Gastrocnemius medialis (tissue), 4 donors: Measurements from ENCODE around the gene TSC2. TPM values are rescaled to one million over a fixed set of nuclear protein-coding genes. Genes with fewer than 3 reads are reported as not detected.

ENCODE experiments used
- ATAC-seq, 2 donors: fragments of 150-250 bp; one replicate each; pipeline ENCODE4 v1.9.1; 2016
- DNase-seq, 2 donors: peaks; one replicate each; pipeline ENCODE4 v3.0.0-alpha.2; 2019
- H3K27ac ChIP-seq, 4 donors: fragments of 200-600 bp; sonication (generic); 1 replicate in 1 of 4; 2 replicates in 3 of 4; pipeline ENCODE4 v1.5.1; 2016 to 2018; ENCODE audit warnings: mild to moderate bottlenecking in 2 of 4, moderate library complexity in 1 of 4
- H3K27me3 ChIP-seq, 3 donors: fragments of 200-600 bp; sonication (generic) in 2 of 3; 1 replicate in 1 of 3; 2 replicates in 2 of 3; pipeline versions ENCODE4 v1.5.1 to v1.6.0; 2016 to 2019; ENCODE audit warnings: mild to moderate bottlenecking in 1 of 3, moderate library complexity in 1 of 3
- H3K36me3 ChIP-seq, 2 donors: fragments of 200-600 bp; sonication (generic) in 1 of 2; one replicate each; pipeline ENCODE4 v1.5.1; 2017 to 2018
- H3K4me1 ChIP-seq, 2 donors: fragments of 200-600 bp; sonication (generic) in 1 of 2; one replicate each; pipeline ENCODE4 v1.5.1; 2016 to 2017; ENCODE audit warnings: mild to moderate bottlenecking in 2 of 2
- H3K4me3 ChIP-seq, 4 donors: fragments of 200-600 bp; sonication (generic) in 3 of 4; 1 replicate in 1 of 4; 2 replicates in 3 of 4; pipeline ENCODE4 v1.5.1; 2016 to 2019; ENCODE audit warnings: mild to moderate bottlenecking in 2 of 4
- H3K9me3 ChIP-seq, 3 donors: fragments of 200-600 bp; sonication (generic) in 2 of 3; 1 replicate in 1 of 3; 2 replicates in 2 of 3; pipeline ENCODE4 v1.5.1; 2016 to 2019
- CTCF ChIP-seq, 5 experiments: fragments of 450-650 bp in 3 of 5; fragments of 200-600 bp in 2 of 5; sonication (generic) in 2 of 5; IDR thresholded peaks in 4 of 5; conservative IDR thresholded peaks in 1 of 5; 1 replicate in 4 of 5; 2 replicates in 1 of 5; pipeline ENCODE4 v1.5.1; 2016 to 2019; ENCODE audit warnings: antibody characterized with exemption in 5 of 5, mild to moderate bottlenecking in 3 of 5, moderate library complexity in 3 of 5
- POLR2A ChIP-seq, 2 donors: fragments of 450-650 bp; IDR thresholded peaks; one replicate each; pipeline ENCODE4 v1.6.1; 2017; ENCODE audit warnings: antibody characterized with exemption in 2 of 2, mild to moderate bottlenecking in 2 of 2, moderate library complexity in 2 of 2
- in situ Hi-C, 4 donors: fragments of 200-750 bp; cut with MboI; loops; one replicate each; pipeline versions ENCODE4 v1.15.0 to v1.8.0; 2017; ENCODE audit warnings: low sequenced_read_pairs in 4 of 4
- intact Hi-C: fragments of 100-400 bp; cut with DNase I; formaldehyde crosslinking; loops from one replicate; pipeline ENCODE4 v1.15.1; 2023; ENCODE audit warnings: low total_unique reads
- total RNA-seq, 4 donors: library from RNA; depleted of rRNA; stranded (reverse); fragments of >200 nt; gene quantifications; one replicate each; pipeline versions ENCODE4 v1.1.0 to v1.2.3, GENCODE V29; 2016

Gene TSC2
- total RNA-seq, 4 donors from 2014 or later, result 44.5 to 62.7 (median 53.8) TPM

- Histone ChIP-seq H3K4me1 (peaks cover 0 to 10% of the 10 kb centered on the region in 2 donors), H3K9me3 (no peaks in the 10 kb centered on the region), H3K27me3 (no peaks in the 10 kb centered on the region), H3K27ac (peak overlapping the region in 1 of 4 donors; percentile 96), H3K4me3 (no peak overlapping the region), H3K36me3 (peaks cover 0 to 81% of the 10 kb centered on the region in 2 donors)
- intact Hi-C loops (no loop called here), in situ Hi-C loops (no loop called here)
- DNase-seq, result no peak
- ATAC-seq, result no peak
- TF ChIP-seq CTCF (IDR thresholded peaks at IDR 0.05 in 4 of 5, conservative IDR thresholded peaks at IDR 0.05 in 1 of 5), result no peak
- TF ChIP-seq POLR2A (IDR thresholded peaks at IDR 0.05), result no peak
These were observed 40.2 kb downstream of the TSC2 start for GRCh38 chr16:2087748-2088631.

GRCh38 chr16:2088759-2089358, 41.1 kb downstream of the TSC2 start:
- no peak overlapping the region for H3K4me3 ChIP-seq
- in situ Hi-C loops (no loop called here), intact Hi-C loops (no loop called here)
- H3K36me3 ChIP-seq, result peaks cover 0 to 81% of the 10 kb centered on the region in 2 donors
- H3K27me3 ChIP-seq, result no peaks in the 10 kb centered on the region
- DNase-seq (no peak), ATAC-seq (no peak)
- H3K4me1 ChIP-seq, result peaks cover 0 to 10% of the 10 kb centered on the region in 2 donors
- H3K9me3 ChIP-seq, result no peaks in the 10 kb centered on the region
- peak overlapping the region in 1 of 4 donors; percentile 96 for H3K27ac ChIP-seq
- TF ChIP-seq POLR2A (IDR thresholded peaks at IDR 0.05) (no peak), CTCF (IDR thresholded peaks at IDR 0.05 in 4 of 5, conservative IDR thresholded peaks at IDR 0.05 in 1 of 5) (no peak)

- in situ Hi-C loops (no loop called here), intact Hi-C loops (no loop called here)
- no peak overlapping the region for H3K4me3 ChIP-seq
- no peaks in the 10 kb centered on the region for H3K9me3 ChIP-seq
- TF ChIP-seq POLR2A (IDR thresholded peaks at IDR 0.05), result no peak
- no peak for TF ChIP-seq CTCF (IDR thresholded peaks at IDR 0.05 in 4 of 5, conservative IDR thresholded peaks at IDR 0.05 in 1 of 5)
- no peak for ATAC-seq
- peaks cover 0 to 84% of the 10 kb centered on the region in 2 donors for H3K36me3 ChIP-seq
- peak overlapping the region; percentile 75 to 96 (median 84) for H3K27ac ChIP-seq
- peaks cover 0 to 10% of the 10 kb centered on the region in 2 donors for H3K4me1 ChIP-seq
- H3K27me3 ChIP-seq, result no peaks in the 10 kb centered on the region
- DNase-seq, result peak in 1 of 2 donors; percentile 42
These were observed 42.1 kb downstream of the TSC2 start for GRCh38 chr16:2089706-2090480.

- Histone ChIP-seq H3K27ac (peak overlapping the region; percentile 75 to 96 (median 84)), H3K4me1 (peaks cover 0 to 10% of the 10 kb centered on the region in 2 donors), H3K9me3 (no peaks in the 10 kb centered on the region), H3K4me3 (peak overlapping the region in 3 of 4 donors; percentile 3 to 35 (median 17)), H3K36me3 (peaks cover 0 to 83% of the 10 kb centered on the region in 2 donors), H3K27me3 (no peaks in the 10 kb centered on the region)
- TF ChIP-seq CTCF (IDR thresholded peaks at IDR 0.05 in 4 of 5, conservative IDR thresholded peaks at IDR 0.05 in 1 of 5), result no peak
- TF ChIP-seq POLR2A (IDR thresholded peaks at IDR 0.05), result no peak
- DNase-seq (peak; percentile 44 to 90), ATAC-seq (peak; percentile 31 to 57)
- in situ Hi-C loops (no loop called here), intact Hi-C loops (no loop called here)
These were observed 42.6 kb downstream of the TSC2 start for GRCh38 chr16:2090481-2090776.
